ENCODE measurements around the gene GRIK5. TPM values are rescaled to one million over a fixed set of nuclear protein-coding genes. Genes with fewer than 3 reads are reported as not detected.
"Not testable (repeated sequence)": the region's sequence is repeated elsewhere in the genome, so short reads cannot be mapped to it uniquely, and the experiment has no call there.

Gene GRIK5
- polyA plus RNA-seq, 1 donor from 2014 or later = not detected

- Mint-ChIP-seq H3K4me3 (peak overlapping the region; percentile 63 to 76 (median 67)), H3K27ac (no peak overlapping the region), H3K4me1 (peaks cover 0 to 19% (median 12%) of the 10 kb centered on the region in 3 donors), H3K9me3 (peaks cover 0 to 3% (median 0%) of the 10 kb centered on the region in 3 donors), H3K36me3 (no peaks in the 10 kb centered on the region), H3K27me3 (peaks cover 37% of the 10 kb centered on the region)
Measured at GRCh38 chr19:41994521-41994971, 75.5 kb downstream of the GRIK5 start.

GRCh38 chr19:41993612-41994483 is 76.2 kb downstream of the GRIK5 start, which contains the start of gene ATP1A3:
ATP1A3 (minus strand) TSS chr19:41994230; CDS start chr19:41994076, 154 bp downstream.
- H3K36me3 Mint-ChIP-seq = no peaks in the 10 kb centered on the region
- H3K4me3 Mint-ChIP-seq = peak within 1 kb of the TSS; percentile 68 to 88 (median 78)
- peaks cover 0 to 19% (median 9%) of the 10 kb centered on the region in 3 donors for H3K4me1 Mint-ChIP-seq
- H3K27me3 Mint-ChIP-seq = peaks cover 32% of the 10 kb centered on the region
- H3K9me3 Mint-ChIP-seq = peaks cover 0 to 3% (median 0%) of the 10 kb centered on the region in 3 donors
- peak within 1 kb of the TSS in 2 of 3 donors; percentile 33 to 85 for H3K27ac Mint-ChIP-seq

GRCh38 chr19:41991925-41992569 is 78.0 kb downstream of the GRIK5 start:
- not testable (repeated sequence) for H3K9me3 Mint-ChIP-seq, H3K36me3 Mint-ChIP-seq, H3K27ac Mint-ChIP-seq
- Mint-ChIP-seq H3K4me3 (peak overlapping the region in 1 of 4 donors; percentile 62), H3K4me1 (peaks cover 0 to 16% (median 6%) of the 10 kb centered on the region in 3 donors), H3K27me3 (peaks cover 22% of the 10 kb centered on the region)

DNA sequence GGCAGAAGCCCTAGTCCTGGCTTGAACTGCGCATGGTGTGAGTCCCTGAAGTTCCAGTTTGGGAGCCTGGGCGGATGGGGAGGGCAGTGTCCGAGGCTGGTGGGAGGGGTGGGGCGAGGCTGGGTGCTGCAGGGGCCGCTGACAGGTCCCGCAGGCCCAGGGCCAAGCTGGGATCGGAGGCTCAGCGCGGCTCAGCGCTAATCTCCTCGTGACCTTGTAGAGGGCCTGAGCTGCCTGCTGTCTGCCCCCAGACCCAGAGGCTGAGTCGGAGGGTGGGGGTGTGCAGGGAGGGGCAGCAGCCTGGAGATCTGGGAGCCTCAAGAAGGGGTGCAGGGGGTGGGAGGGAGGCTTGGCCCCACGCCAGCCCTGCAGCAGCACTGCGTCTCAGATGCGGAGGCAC is 79.0 kb downstream of the GRIK5 start:
- peaks cover 0 to 15% (median 6%) of the 10 kb centered on the region in 3 donors for H3K4me1 Mint-ChIP-seq
- no peak overlapping the region for H3K4me3 Mint-ChIP-seq

DNA sequence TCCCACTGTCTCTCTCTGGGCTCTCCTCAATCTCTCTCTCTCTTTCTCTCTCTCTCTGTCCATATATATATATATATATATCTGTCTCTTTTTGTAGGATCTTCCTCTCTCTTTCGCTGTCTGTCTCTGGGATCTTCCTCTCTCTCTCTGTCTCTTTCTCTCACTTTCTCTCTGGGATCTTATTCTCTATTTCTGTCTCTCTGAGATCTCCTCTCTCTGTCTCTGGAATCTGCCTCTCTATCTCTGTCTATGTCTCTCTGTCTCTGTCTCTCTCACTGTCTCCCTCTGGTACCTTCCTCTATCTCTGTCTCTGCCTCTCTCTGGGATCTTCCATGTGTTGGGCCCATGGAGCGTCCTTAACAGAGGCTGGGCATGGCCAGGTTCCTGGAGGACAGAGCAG is 79.4 kb downstream of the GRIK5 start:
- Mint-ChIP-seq H3K9me3 (peaks cover 0 to 3% (median 0%) of the 10 kb centered on the region in 3 donors), H3K27me3 (peaks cover 10% of the 10 kb centered on the region), H3K36me3 (no peaks in the 10 kb centered on the region), H3K4me1 (peaks cover 0 to 14% (median 6%) of the 10 kb centered on the region in 3 donors), H3K4me3 (no peak overlapping the region), H3K27ac (no peak overlapping the region)

More for the DNA sequence above, 79.0 kb downstream of the GRIK5 start:
- Mint-ChIP-seq H3K36me3 (no peaks in the 10 kb centered on the region), H3K27me3 (peaks cover 13% of the 10 kb centered on the region), H3K9me3 (peaks cover 0 to 3% (median 0%) of the 10 kb centered on the region in 3 donors), H3K27ac (no peak overlapping the region)

GRCh38 chr19:41990028-41990427 is 80.0 kb downstream of the GRIK5 start:
- no peak overlapping the region for H3K27ac Mint-ChIP-seq
- H3K4me1 Mint-ChIP-seq = peaks cover 0 to 9% (median 5%) of the 10 kb centered on the region in 3 donors
- no peaks in the 10 kb centered on the region for H3K9me3 Mint-ChIP-seq
- peaks cover 6% of the 10 kb centered on the region for H3K27me3 Mint-ChIP-seq
- H3K36me3 Mint-ChIP-seq = no peaks in the 10 kb centered on the region
- no peak overlapping the region for H3K4me3 Mint-ChIP-seq

GRCh38 chr19:41988947-41989346 is 81.1 kb downstream of the GRIK5 start:
- H3K4me1 Mint-ChIP-seq = peaks cover 0 to 6% (median 3%) of the 10 kb centered on the region in 3 donors
- no peaks in the 10 kb centered on the region for H3K9me3 Mint-ChIP-seq
- no peaks in the 10 kb centered on the region for H3K36me3 Mint-ChIP-seq
- H3K27ac Mint-ChIP-seq = no peak overlapping the region
- H3K4me3 Mint-ChIP-seq = no peak overlapping the region
- no peaks in the 10 kb centered on the region for H3K27me3 Mint-ChIP-seq

DNA sequence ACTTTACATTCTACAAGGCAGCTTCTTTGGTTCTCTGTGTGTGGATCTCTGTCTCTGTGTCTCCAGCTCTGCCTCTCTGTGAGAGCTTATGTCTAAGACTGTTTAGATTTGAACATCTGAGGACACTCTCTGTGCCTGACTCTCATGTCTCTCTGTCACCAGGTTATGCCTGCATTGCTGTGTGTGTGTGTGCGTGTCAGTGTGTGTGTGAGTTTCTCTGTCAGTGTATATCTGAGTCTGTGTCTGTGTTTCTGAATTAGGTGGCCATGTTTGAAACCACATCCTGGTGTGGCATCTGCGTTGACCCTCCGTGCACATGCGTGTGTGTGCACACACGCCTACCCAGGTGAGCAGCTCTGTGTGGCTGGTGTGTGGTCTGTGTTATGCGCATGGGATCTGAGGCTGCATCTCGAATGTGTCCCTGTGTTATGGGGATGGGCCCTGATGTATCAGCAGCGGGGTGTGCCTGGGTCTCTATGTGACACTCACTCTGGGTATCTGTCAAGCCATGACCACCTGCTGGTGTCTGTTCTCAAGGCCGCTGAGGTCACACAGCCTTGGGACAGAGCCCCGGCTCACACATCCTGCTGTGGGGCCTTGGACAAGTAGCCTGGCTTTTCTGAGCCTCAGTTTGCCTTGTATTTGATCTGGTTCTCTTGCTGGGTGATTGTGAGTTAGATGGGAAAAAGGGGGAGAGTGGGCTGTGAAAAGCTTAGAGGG is 82.7 kb downstream of the GRIK5 start:
- no peak overlapping the region for H3K4me3 Mint-ChIP-seq
- no peaks in the 10 kb centered on the region for H3K36me3 Mint-ChIP-seq
- H3K9me3 Mint-ChIP-seq = no peaks in the 10 kb centered on the region
- H3K27ac Mint-ChIP-seq = peak overlapping the region in 2 of 3 donors; percentile 2 to 13
- no peaks in the 10 kb centered on the region for H3K4me1 Mint-ChIP-seq
- no peaks in the 10 kb centered on the region for H3K27me3 Mint-ChIP-seq

- no peaks in the 10 kb centered on the region for H3K36me3 Mint-ChIP-seq
- no peaks in the 10 kb centered on the region for H3K4me1 Mint-ChIP-seq
- H3K4me3 Mint-ChIP-seq = no peak overlapping the region
- no peak overlapping the region for H3K27ac Mint-ChIP-seq
- no peaks in the 10 kb centered on the region for H3K9me3 Mint-ChIP-seq
- H3K27me3 Mint-ChIP-seq = no peaks in the 10 kb centered on the region
Measured at GRCh38 chr19:41984961-41985360, 85.0 kb downstream of the GRIK5 start.

- H3K9me3 Mint-ChIP-seq = no peaks in the 10 kb centered on the region
- no peaks in the 10 kb centered on the region for H3K36me3 Mint-ChIP-seq
- H3K27ac Mint-ChIP-seq = no peak overlapping the region
- H3K4me1 Mint-ChIP-seq = no peaks in the 10 kb centered on the region
- no peak overlapping the region for H3K4me3 Mint-ChIP-seq
- no peaks in the 10 kb centered on the region for H3K27me3 Mint-ChIP-seq
Measured at GRCh38 chr19:41981724-41982123, 88.3 kb downstream of the GRIK5 start.

GRCh38 chr19:41978470-41978869 is 91.5 kb downstream of the GRIK5 start:
- H3K4me1 Mint-ChIP-seq = no peaks in the 10 kb centered on the region
- no peaks in the 10 kb centered on the region for H3K9me3 Mint-ChIP-seq
- peak overlapping the region in 1 of 3 donors; percentile 4 for H3K27ac Mint-ChIP-seq
- no peaks in the 10 kb centered on the region for H3K27me3 Mint-ChIP-seq
- H3K36me3 Mint-ChIP-seq = no peaks in the 10 kb centered on the region
- H3K4me3 Mint-ChIP-seq = no peak overlapping the region

DNA sequence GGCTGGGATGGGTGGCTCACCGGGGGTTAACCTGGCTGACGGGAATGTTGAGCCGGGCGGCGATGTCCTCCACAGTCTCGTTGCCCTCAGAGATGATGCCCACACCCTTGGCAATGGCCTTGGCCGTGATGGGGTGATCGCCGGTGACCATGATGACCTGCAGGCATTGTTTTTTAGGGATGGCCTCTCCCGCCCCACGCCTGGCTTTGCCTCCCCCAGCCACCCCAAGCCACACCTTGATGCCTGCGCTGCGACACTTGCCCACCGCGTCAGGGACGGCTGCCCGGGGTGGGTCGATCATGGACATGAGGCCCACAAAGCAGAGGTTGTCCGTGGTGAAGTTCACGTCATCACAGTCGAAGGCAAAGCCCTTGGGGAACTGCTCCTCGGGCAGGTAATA is 92.1 kb downstream of the GRIK5 start:
- H3K36me3 Mint-ChIP-seq = no peaks in the 10 kb centered on the region
- no peak overlapping the region for H3K27ac Mint-ChIP-seq
- no peaks in the 10 kb centered on the region for H3K4me1 Mint-ChIP-seq
- H3K9me3 Mint-ChIP-seq = no peaks in the 10 kb centered on the region
- H3K27me3 Mint-ChIP-seq = no peaks in the 10 kb centered on the region
- no peak overlapping the region for H3K4me3 Mint-ChIP-seq

DNA sequence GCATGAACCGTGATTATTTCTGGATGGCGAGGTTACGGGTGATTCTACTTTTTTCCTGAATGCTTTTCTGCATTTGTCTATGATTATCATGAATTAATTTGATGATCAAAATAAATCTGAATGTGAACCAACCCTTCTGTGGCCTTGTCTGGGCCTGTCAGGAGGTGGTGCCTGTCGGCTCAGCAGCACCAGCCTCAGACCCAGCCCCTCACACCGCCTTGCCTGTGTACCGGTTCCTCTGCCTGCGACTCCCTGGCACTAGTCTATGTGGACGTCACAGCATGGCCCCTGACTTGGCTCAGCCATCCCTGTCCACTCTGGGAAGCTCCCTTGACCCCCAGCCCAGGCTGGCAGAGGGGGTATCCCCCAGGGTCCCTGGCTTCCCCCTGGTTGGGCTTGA is 95.4 kb downstream of the GRIK5 start:
- H3K27me3 Mint-ChIP-seq = no peaks in the 10 kb centered on the region
- no peak overlapping the region for H3K4me3 Mint-ChIP-seq
- no peak overlapping the region for H3K27ac Mint-ChIP-seq
- H3K9me3 Mint-ChIP-seq = no peaks in the 10 kb centered on the region
- no peaks in the 10 kb centered on the region for H3K36me3 Mint-ChIP-seq
- no peaks in the 10 kb centered on the region for H3K4me1 Mint-ChIP-seq

- Mint-ChIP-seq H3K27me3 (no peaks in the 10 kb centered on the region), H3K36me3 (peaks cover under 1% of the 10 kb centered on the region), H3K9me3 (no peaks in the 10 kb centered on the region), H3K27ac (peak overlapping the region in 1 of 3 donors; percentile 50), H3K4me3 (no peak overlapping the region), H3K4me1 (no peaks in the 10 kb centered on the region)
Measured at GRCh38 chr19:41971363-41971762, 98.6 kb downstream of the GRIK5 start.
